ENCODE measurements around the gene SEMA4D. TPM values are rescaled to one million over a fixed set of nuclear protein-coding genes. Genes with fewer than 3 reads are reported as not detected.

The SEMA4D gene
- total RNA-seq, 3 donors from 2014 or later (not counting 1 experiment from before 2014, with no cell fraction given) = 354 to 448 (median 420) TPM

DNA sequence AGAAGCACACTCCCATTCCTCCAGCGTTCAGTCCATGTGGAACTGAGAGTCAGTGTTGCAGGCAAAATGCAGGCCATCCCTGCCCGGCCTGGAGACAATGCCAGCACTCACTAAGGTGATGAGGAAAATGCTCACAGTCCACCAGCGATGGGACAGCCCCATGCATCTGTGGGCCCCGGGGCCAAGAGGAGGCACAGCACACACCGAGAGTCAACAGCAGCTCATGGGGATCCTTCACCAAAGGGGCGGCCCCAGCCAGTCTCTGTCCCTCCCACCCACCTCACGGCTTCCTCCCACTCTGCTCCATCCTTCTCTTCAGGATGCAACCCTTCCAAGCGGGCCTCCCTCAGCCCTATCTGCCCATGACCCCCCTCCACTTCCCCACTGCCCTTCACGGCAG lies 6.2 kb downstream of the SEMA4D start:
- peaks cover 79% of the 10 kb centered on the region for H3K4me1 ChIP-seq (ENCODE audit: control insufficient read depth, insufficient read depth, low read length)

GRCh38 chr9:89489548-89490530 lies 8.1 kb downstream of the SEMA4D start:
- H3K36me3 ChIP-seq (ENCODE audit: control insufficient read depth, insufficient read depth, low read length) = peaks cover 6% of the 10 kb centered on the region
- intact Hi-C loops (cut with micrococcal nuclease) = no loop called here
- ATAC-seq = peak; percentile 69 to 92 (median 85)
- 63% methylated on average over 4 of the region's 13 CpGs for WGBS (ENCODE audit: insufficient coverage)
- peak in 1 of 2 donors; percentile 90 for DNase-seq
- Mint-ChIP-seq H3K36me3 (no peaks in the 10 kb centered on the region), H3K4me3 (peak overlapping the region; percentile 86), H3K27me3 (ENCODE audit: low read depth in 2 of 2) (no peaks in the 10 kb centered on the region), H3K4me1 (peaks cover 87 to 97% of the 10 kb centered on the region in 2 donors), H3K9me3 (no peaks in the 10 kb centered on the region), H3K27ac (peak overlapping the region; percentile 85 to 98)
- no peaks in the 10 kb centered on the region for H3K9me3 ChIP-seq (ENCODE audit: control insufficient read depth, insufficient read depth, low read length)
- TF ChIP-seq, protein P1, sequence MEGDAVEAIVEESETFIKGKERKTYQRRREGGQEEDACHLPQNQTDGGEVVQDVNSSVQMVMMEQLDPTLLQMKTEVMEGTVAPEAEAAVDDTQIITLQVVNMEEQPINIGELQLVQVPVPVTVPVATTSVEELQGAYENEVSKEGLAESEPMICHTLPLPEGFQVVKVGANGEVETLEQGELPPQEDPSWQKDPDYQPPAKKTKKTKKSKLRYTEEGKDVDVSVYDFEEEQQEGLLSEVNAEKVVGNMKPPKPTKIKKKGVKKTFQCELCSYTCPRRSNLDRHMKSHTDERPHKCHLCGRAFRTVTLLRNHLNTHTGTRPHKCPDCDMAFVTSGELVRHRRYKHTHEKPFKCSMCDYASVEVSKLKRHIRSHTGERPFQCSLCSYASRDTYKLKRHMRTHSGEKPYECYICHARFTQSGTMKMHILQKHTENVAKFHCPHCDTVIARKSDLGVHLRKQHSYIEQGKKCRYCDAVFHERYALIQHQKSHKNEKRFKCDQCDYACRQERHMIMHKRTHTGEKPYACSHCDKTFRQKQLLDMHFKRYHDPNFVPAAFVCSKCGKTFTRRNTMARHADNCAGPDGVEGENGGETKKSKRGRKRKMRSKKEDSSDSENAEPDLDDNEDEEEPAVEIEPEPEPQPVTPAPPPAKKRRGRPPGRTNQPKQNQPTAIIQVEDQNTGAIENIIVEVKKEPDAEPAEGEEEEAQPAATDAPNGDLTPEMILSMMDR (IDR thresholded peaks at IDR 0.05) = no peak
- peak overlapping the region; percentile 55 for H3K27ac ChIP-seq (ENCODE audit: low read length)
- no peak overlapping the region for H3K4me3 ChIP-seq (ENCODE audit: low read length)
- no peaks in the 10 kb centered on the region for H3K27me3 ChIP-seq (ENCODE audit: control insufficient read depth, insufficient read depth, low read length)
- peaks cover 69% of the 10 kb centered on the region for H3K4me1 ChIP-seq (ENCODE audit: control insufficient read depth, insufficient read depth, low read length)

More for the DNA sequence above, 6.2 kb downstream of the SEMA4D start:
- H3K27ac Mint-ChIP-seq = peak overlapping the region; percentile 85 to 98
- Histone ChIP-seq H3K36me3 (ENCODE audit: control insufficient read depth, insufficient read depth, low read length) (peaks cover 7% of the 10 kb centered on the region), H3K4me3 (ENCODE audit: low read length) (no peak overlapping the region), H3K27me3 (ENCODE audit: control insufficient read depth, insufficient read depth, low read length) (no peaks in the 10 kb centered on the region), H3K27ac (ENCODE audit: low read length) (peak overlapping the region; percentile 3), H3K9me3 (ENCODE audit: control insufficient read depth, insufficient read depth, low read length) (no peaks in the 10 kb centered on the region)
- H3K27me3 Mint-ChIP-seq (ENCODE audit: low read depth in 2 of 2) = no peaks in the 10 kb centered on the region
- ATAC-seq = no peak
- TF ChIP-seq, protein P1 (IDR thresholded peaks at IDR 0.05) = no peak
- no peaks in the 10 kb centered on the region for H3K9me3 Mint-ChIP-seq
- WGBS (ENCODE audit: insufficient coverage) = 67% methylated on average over 9 of the region's 9 CpGs
- no peaks in the 10 kb centered on the region for H3K36me3 Mint-ChIP-seq
- intact Hi-C loops (cut with micrococcal nuclease) = no loop called here
- no peak for DNase-seq
- H3K4me3 Mint-ChIP-seq = peak overlapping the region; percentile 55
- peaks cover 89 to 97% of the 10 kb centered on the region in 2 donors for H3K4me1 Mint-ChIP-seq

DNA sequence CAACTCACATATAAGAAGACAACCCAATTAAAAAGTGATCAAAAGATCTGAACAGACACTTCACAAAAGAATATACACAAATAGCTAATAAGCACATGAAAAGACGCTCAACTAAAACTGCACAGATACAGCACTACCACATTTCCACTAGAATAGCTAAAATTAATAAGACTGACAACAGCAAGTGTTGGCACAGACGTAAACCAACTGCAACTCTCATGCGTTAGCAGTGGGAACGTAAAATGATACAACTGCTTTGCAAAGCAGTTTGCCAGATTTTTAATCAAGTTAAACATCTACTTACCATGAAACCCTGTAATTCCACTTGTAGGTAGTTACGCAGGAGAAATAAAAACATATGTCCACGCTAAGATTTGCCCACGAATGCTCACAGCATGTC lies 9.0 kb downstream of the SEMA4D start:
- ATAC-seq (no peak), DNase-seq (no peak)
- H3K4me3 Mint-ChIP-seq = no peak overlapping the region
- no peaks in the 10 kb centered on the region for H3K36me3 Mint-ChIP-seq
- Histone ChIP-seq H3K36me3 (ENCODE audit: control insufficient read depth, insufficient read depth, low read length) (peaks cover 4% of the 10 kb centered on the region), H3K9me3 (ENCODE audit: control insufficient read depth, insufficient read depth, low read length) (no peaks in the 10 kb centered on the region), H3K27ac (ENCODE audit: low read length) (no peak overlapping the region), H3K27me3 (ENCODE audit: control insufficient read depth, insufficient read depth, low read length) (no peaks in the 10 kb centered on the region), H3K4me3 (ENCODE audit: low read length) (no peak overlapping the region), H3K4me1 (ENCODE audit: control insufficient read depth, insufficient read depth, low read length) (peaks cover 69% of the 10 kb centered on the region)
- TF ChIP-seq, protein P1 (IDR thresholded peaks at IDR 0.05) = no peak
- no peaks in the 10 kb centered on the region for H3K9me3 Mint-ChIP-seq
- intact Hi-C loops (cut with micrococcal nuclease) = no loop called here
- H3K27ac Mint-ChIP-seq = peak overlapping the region; percentile 85 to 98
- 86% methylated on average over 6 of the region's 7 CpGs for WGBS (ENCODE audit: insufficient coverage)
- H3K4me1 Mint-ChIP-seq = peaks cover 87 to 97% of the 10 kb centered on the region in 2 donors
- no peaks in the 10 kb centered on the region for H3K27me3 Mint-ChIP-seq (ENCODE audit: low read depth in 2 of 2)
